Sigmoid colon (tissue), 4 donors: Measurements from ENCODE around the gene TRIM5.

ENCODE experiments used
- EP300 ChIP-seq, 4 donors: sonication (generic); formaldehyde crosslinking; IDR thresholded peaks; one replicate each; pipeline ENCODE4 v1.6.1; 2017; ENCODE audit warnings: antibody characterized with exemption in 4 of 4
- POLR2A ChIP-seq, 2 donors: fragments of 450-650 bp; IDR thresholded peaks; one replicate each; pipeline ENCODE4 v1.6.1; 2016; ENCODE audit warnings: antibody characterized with exemption in 2 of 2, mild to moderate bottlenecking in 2 of 2, moderate library complexity in 2 of 2
- TF ChIP-seq, protein P1 (sequence below), 4 experiments: fragments of 450-650 bp in 3 of 4; fragments of 200-600 bp in 1 of 4; IDR thresholded peaks; one replicate each; pipeline ENCODE4 v1.5.1; 2016 to 2019; ENCODE audit warnings: antibody characterized with exemption in 4 of 4, mild to moderate bottlenecking in 3 of 4, moderate library complexity in 2 of 4

DNA sequence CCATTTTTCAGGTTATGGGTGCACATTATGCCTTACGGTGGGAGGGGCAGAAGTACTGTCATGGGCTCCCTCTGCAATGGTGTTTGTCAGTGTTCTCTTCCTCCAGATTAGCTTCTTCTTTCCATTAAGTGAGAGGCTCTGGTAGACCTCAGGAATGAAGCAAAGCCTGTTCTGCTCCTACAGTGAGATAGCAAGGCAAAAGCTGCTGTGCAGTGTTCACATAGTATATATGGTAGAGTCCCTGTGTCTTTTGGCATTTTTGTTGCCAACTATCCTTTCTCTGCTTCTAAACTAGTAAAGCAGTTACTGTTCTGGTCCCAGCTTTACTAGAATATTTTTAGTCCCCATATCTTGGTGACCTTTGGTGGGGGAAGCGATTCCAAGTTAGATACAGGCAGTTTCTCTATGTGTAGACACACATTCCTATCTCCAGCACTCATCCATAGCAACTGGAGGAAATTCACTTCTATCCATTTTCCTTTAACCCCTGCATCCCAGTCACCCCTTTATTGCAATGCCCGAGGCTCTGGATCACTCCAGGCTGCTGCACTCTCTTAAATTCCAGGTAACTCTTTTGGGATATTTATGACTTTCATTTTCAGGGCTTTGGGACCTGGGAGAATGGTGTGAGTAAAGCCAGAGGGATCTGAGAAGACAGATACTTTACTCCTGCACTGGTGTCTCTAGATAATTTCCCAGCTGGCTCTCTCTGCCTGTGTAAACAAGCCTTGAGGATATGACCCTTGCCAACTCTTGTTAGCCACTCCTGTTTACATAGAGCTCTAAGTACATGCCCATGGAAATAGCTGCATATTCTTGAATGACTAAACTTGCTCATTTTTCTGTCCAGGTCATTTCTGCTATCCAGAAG, 64.0 kb downstream of the TRIM5 start:
- TF ChIP-seq POLR2A (IDR thresholded peaks at IDR 0.05), result no peak
- TF ChIP-seq, protein P1, sequence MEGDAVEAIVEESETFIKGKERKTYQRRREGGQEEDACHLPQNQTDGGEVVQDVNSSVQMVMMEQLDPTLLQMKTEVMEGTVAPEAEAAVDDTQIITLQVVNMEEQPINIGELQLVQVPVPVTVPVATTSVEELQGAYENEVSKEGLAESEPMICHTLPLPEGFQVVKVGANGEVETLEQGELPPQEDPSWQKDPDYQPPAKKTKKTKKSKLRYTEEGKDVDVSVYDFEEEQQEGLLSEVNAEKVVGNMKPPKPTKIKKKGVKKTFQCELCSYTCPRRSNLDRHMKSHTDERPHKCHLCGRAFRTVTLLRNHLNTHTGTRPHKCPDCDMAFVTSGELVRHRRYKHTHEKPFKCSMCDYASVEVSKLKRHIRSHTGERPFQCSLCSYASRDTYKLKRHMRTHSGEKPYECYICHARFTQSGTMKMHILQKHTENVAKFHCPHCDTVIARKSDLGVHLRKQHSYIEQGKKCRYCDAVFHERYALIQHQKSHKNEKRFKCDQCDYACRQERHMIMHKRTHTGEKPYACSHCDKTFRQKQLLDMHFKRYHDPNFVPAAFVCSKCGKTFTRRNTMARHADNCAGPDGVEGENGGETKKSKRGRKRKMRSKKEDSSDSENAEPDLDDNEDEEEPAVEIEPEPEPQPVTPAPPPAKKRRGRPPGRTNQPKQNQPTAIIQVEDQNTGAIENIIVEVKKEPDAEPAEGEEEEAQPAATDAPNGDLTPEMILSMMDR (IDR thresholded peaks at IDR 0.05), result no peak
- peak in 1 of 4 donors; percentile 27 for TF ChIP-seq EP300 (IDR thresholded peaks at IDR 0.05)
